ENCODE data around the gene ACTL10. TPM values are rescaled to one million over a fixed set of nuclear protein-coding genes. Genes with fewer than 3 reads are reported as not detected.

Gene ACTL10
- total and polyA plus RNA-seq, 4 donors, result 0.50 to 1.2 (median 0.80) TPM

GRCh38 chr20:33669873-33670640 is 3.3 kb downstream of the ACTL10 start:
- H3K36me3 ChIP-seq (ENCODE audit: control insufficient read depth, insufficient read depth, low read length), result peaks cover 34% of the 10 kb centered on the region
- 84% methylated on average over 13 of the region's 13 CpGs for WGBS (ENCODE audit: insufficient coverage)
- H3K27ac ChIP-seq (ENCODE audit: low read depth, low read length), result no peak overlapping the region
- no peak overlapping the region for H3K4me3 ChIP-seq (ENCODE audit: low read depth, low read length)
- no peaks in the 10 kb centered on the region for H3K27me3 ChIP-seq (ENCODE audit: control insufficient read depth, insufficient read depth, low read length)
- peaks cover 57% of the 10 kb centered on the region for H3K4me1 ChIP-seq (ENCODE audit: control insufficient read depth, insufficient read depth, low read length)
- no peaks in the 10 kb centered on the region for H3K9me3 ChIP-seq (ENCODE audit: control insufficient read depth, insufficient read depth, low read length)
- no peak for DNase-seq (ENCODE audit: low read depth in 4 of 6, low spot score in 6 of 6)

GRCh38 chr20:33670715-33671499 is 4.2 kb downstream of the ACTL10 start:
- no peak for DNase-seq (ENCODE audit: low read depth in 4 of 6, low spot score in 6 of 6)

GRCh38 chr20:33671573-33672288 is 5.0 kb downstream of the ACTL10 start:
- no peaks in the 10 kb centered on the region for H3K27me3 ChIP-seq (ENCODE audit: control insufficient read depth, insufficient read depth, low read length)
- peaks cover 60% of the 10 kb centered on the region for H3K4me1 ChIP-seq (ENCODE audit: control insufficient read depth, insufficient read depth, low read length)
- no peaks in the 10 kb centered on the region for H3K9me3 ChIP-seq (ENCODE audit: control insufficient read depth, insufficient read depth, low read length)
- no peak overlapping the region for H3K27ac ChIP-seq (ENCODE audit: low read depth, low read length)
- WGBS (ENCODE audit: insufficient coverage), result 72% methylated on average over 6 of the region's 8 CpGs
- H3K4me3 ChIP-seq (ENCODE audit: low read depth, low read length), result no peak overlapping the region
- no peak for DNase-seq (ENCODE audit: low read depth in 4 of 6, low spot score in 6 of 6)
- H3K36me3 ChIP-seq (ENCODE audit: control insufficient read depth, insufficient read depth, low read length), result peaks cover 41% of the 10 kb centered on the region

More at GRCh38 chr20:33670715-33671499, 4.2 kb downstream of the ACTL10 start:
- Histone ChIP-seq H3K36me3 (ENCODE audit: control insufficient read depth, insufficient read depth, low read length) (peaks cover 34% of the 10 kb centered on the region), H3K4me3 (ENCODE audit: low read depth, low read length) (no peak overlapping the region), H3K27ac (ENCODE audit: low read depth, low read length) (no peak overlapping the region), H3K9me3 (ENCODE audit: control insufficient read depth, insufficient read depth, low read length) (no peaks in the 10 kb centered on the region), H3K4me1 (ENCODE audit: control insufficient read depth, insufficient read depth, low read length) (peaks cover 64% of the 10 kb centered on the region), H3K27me3 (ENCODE audit: control insufficient read depth, insufficient read depth, low read length) (no peaks in the 10 kb centered on the region)
- 91% methylated on average over 5 of the region's 6 CpGs for WGBS (ENCODE audit: insufficient coverage)

- H3K27ac ChIP-seq (ENCODE audit: low read depth, low read length), result no peak overlapping the region
- no peaks in the 10 kb centered on the region for H3K27me3 ChIP-seq (ENCODE audit: control insufficient read depth, insufficient read depth, low read length)
- peaks cover 55% of the 10 kb centered on the region for H3K4me1 ChIP-seq (ENCODE audit: control insufficient read depth, insufficient read depth, low read length)
- WGBS (ENCODE audit: insufficient coverage), result 42% methylated on average over 13 of the region's 17 CpGs
- no peaks in the 10 kb centered on the region for H3K9me3 ChIP-seq (ENCODE audit: control insufficient read depth, insufficient read depth, low read length)
- peak overlapping the region; percentile 57 for H3K4me3 ChIP-seq (ENCODE audit: low read depth, low read length)
- H3K36me3 ChIP-seq (ENCODE audit: control insufficient read depth, insufficient read depth, low read length), result peaks cover 43% of the 10 kb centered on the region
- DNase-seq (ENCODE audit: low read depth in 4 of 6, low spot score in 6 of 6), result peak in 1 of 6 donors; percentile 28
These were observed 5.8 kb downstream of the ACTL10 start for GRCh38 chr20:33672426-33673113.

- peaks cover 50% of the 10 kb centered on the region for H3K4me1 ChIP-seq (ENCODE audit: control insufficient read depth, insufficient read depth, low read length)
- 70% methylated on average over 3 of the region's 4 CpGs for WGBS (ENCODE audit: insufficient coverage)
- H3K27ac ChIP-seq (ENCODE audit: low read depth, low read length), result no peak overlapping the region
- peaks cover 41% of the 10 kb centered on the region for H3K36me3 ChIP-seq (ENCODE audit: control insufficient read depth, insufficient read depth, low read length)
- H3K4me3 ChIP-seq (ENCODE audit: low read depth, low read length), result peak overlapping the region; percentile 57
- H3K27me3 ChIP-seq (ENCODE audit: control insufficient read depth, insufficient read depth, low read length), result no peaks in the 10 kb centered on the region
- no peak for DNase-seq (ENCODE audit: low read depth in 4 of 6, low spot score in 6 of 6)
- no peaks in the 10 kb centered on the region for H3K9me3 ChIP-seq (ENCODE audit: control insufficient read depth, insufficient read depth, low read length)
These were observed 6.3 kb downstream of the ACTL10 start for GRCh38 chr20:33673114-33673409.

GRCh38 chr20:33673410-33674293 is 6.9 kb downstream of the ACTL10 start:
- no peak for DNase-seq (ENCODE audit: low read depth in 4 of 6, low spot score in 6 of 6)
- H3K27ac ChIP-seq (ENCODE audit: low read depth, low read length), result no peak overlapping the region
- no peaks in the 10 kb centered on the region for H3K9me3 ChIP-seq (ENCODE audit: control insufficient read depth, insufficient read depth, low read length)
- no peaks in the 10 kb centered on the region for H3K27me3 ChIP-seq (ENCODE audit: control insufficient read depth, insufficient read depth, low read length)
- H3K4me3 ChIP-seq (ENCODE audit: low read depth, low read length), result peak overlapping the region; percentile 57
- 10% methylated on average over 25 of the region's 29 CpGs for WGBS (ENCODE audit: insufficient coverage)
- H3K4me1 ChIP-seq (ENCODE audit: control insufficient read depth, insufficient read depth, low read length), result peaks cover 44% of the 10 kb centered on the region
- peaks cover 47% of the 10 kb centered on the region for H3K36me3 ChIP-seq (ENCODE audit: control insufficient read depth, insufficient read depth, low read length)

- Histone ChIP-seq H3K27ac (ENCODE audit: low read depth, low read length) (peak within 1 kb of the TSS; percentile 81), H3K9me3 (ENCODE audit: control insufficient read depth, insufficient read depth, low read length) (no peaks in the 10 kb centered on the region), H3K36me3 (ENCODE audit: control insufficient read depth, insufficient read depth, low read length) (peaks cover 42% of the 10 kb centered on the region), H3K27me3 (ENCODE audit: control insufficient read depth, insufficient read depth, low read length) (no peaks in the 10 kb centered on the region), H3K4me1 (ENCODE audit: control insufficient read depth, insufficient read depth, low read length) (peaks cover 42% of the 10 kb centered on the region), H3K4me3 (ENCODE audit: low read depth, low read length) (peak within 1 kb of the TSS; percentile 57)
- DNase-seq (ENCODE audit: low read depth in 4 of 6, low spot score in 6 of 6), result peak in 3 of 6 donors; percentile 64 to 90 (median 88)
- WGBS (ENCODE audit: insufficient coverage), result 1% methylated on average over 68 of the region's 73 CpGs
These were observed 7.8 kb downstream of the ACTL10 start, which contains the start of gene NECAB3 for GRCh38 chr20:33674294-33675135. NECAB3 (minus strand) TSS chr20:33674428; CDS start chr20:33674352, 76 bp downstream.

Data from spinal cord (tissue), 10 donors.